Occipital lobe (tissue), 2 donors: ENCODE measurements around the gene ABI3BP. TPM values are rescaled to one million over a fixed set of nuclear protein-coding genes. Genes with fewer than 3 reads are reported as not detected.

Experiments used
- DNase-seq: peaks from one replicate; lab custom pipeline; 2025; lab: John Stamatoyannopoulos, UW
- total RNA-seq: library from RNA; depleted of rRNA; stranded (reverse); fragments of >200 nt; gene quantifications from one replicate; pipeline ENCODE4 v1.2.3, GENCODE V29; 2014

Gene ABI3BP
- total RNA-seq, 1 donor from 2014 or later = 7.8 TPM

GRCh38 chr3:100893108-100893507, 100.1 kb downstream of the ABI3BP start:
- DNase-seq = no peak

DNA sequence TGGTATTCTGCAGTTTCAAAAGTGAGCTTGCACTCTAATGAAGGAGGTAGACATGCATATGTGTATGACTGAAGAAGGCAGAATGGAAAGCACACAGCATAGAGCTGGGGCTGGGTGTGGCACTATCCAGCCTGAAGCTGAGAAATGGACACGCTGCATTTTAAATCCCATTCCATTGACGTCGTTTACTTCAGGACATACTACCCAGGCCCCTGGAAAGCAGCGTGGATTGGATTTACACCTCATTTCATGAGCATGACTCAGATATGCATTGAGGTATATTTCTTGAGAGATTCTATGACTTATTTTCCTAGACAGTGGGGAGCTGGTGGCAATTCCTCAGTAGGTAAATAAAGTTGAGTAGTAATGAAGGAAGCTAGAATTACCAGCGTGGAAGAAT, 101.4 kb downstream of the ABI3BP start:
- DNase-seq = no peak

DNA sequence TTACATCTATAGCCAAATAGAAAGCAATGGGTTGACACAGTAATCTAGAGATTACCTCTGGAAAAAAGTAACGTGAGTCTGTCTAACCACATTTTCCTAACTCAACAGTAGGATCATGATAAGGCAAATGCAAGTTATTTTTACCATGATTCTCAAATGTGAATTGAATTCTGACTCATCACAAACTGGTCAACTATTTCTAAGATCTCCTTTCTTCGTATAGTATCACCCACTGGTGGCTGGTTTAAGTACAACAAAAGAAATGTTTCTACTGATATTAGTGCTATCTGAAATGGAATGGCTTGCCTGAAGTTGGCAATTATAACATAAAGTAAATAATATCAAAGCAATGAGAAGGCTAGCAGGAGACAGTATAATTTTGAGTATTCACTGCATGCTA, 102.2 kb downstream of the ABI3BP start:
- DNase-seq = no peak

DNA sequence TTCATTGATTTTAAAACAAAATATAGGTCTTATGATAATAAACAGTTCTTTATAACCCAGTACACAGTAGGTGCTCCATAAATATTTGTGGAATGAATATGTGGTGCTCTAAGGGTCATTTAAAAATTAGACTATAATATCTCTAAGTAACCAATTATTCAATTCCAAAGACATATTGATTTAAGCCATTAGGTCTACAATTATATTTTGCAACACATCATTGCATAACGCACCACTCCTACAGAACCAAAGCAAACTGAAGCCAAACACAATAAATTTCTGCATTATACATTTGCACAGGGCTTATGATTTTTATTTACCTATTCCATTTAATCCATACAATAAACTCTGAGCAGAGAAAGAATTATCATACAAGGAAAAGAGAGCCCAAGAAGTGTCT, 104.3 kb downstream of the ABI3BP start:
- DNase-seq = no peak

GRCh38 chr3:100882571-100882984, 110.6 kb downstream of the ABI3BP start:
- DNase-seq = no peak

- no peak for DNase-seq
These were observed 112.4 kb downstream of the ABI3BP start for GRCh38 chr3:100880845-100881244.

DNA sequence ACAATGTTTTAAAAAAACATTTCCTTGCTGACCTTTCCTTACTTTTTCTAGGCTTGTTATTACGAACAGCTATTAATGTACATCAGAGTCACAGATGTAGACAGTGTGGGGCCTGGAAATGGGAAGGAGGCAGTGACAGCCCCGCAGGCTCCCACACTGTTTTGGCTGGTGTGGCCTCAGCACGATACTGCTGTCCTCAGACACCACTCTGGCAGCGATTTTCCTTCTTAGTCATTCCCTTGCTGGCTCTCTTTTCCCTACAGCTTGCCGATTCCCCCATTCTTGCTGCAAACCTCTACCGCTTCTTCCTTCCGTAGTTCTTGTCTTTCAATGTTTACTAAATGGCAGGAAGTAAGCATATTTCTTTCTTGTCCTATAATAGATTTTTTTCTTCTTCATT, 113.1 kb downstream of the ABI3BP start:
- DNase-seq = no peak

DNA sequence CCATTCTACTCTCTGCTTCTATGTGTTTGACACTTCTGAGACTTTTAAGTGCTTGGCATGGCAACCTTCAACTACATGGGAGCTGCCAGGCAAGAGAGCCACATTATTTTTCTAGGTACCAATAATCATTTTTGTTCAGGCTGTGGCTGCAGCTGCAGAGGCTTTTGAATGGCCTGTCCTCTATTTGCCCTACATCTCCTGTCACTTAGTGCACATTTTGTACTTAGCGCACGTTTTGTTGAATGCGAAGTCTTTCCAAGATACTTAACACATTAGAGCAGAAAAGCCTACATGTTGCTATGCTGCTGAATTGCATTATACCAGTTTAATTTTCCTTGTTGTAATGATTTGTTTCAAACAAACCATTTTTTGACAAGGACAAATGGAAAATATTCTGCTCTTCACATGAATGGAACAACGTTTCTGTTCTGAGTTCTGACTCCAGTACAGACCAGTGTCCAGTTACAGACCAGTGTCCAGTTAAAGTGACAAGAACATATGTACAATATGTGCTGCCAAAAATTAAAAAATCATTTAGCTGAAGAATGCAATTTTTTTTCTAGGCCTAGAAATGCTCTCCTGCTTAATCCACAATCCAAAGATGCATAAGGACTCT, 113.9 kb downstream of the ABI3BP start:
- no peak for DNase-seq

DNA sequence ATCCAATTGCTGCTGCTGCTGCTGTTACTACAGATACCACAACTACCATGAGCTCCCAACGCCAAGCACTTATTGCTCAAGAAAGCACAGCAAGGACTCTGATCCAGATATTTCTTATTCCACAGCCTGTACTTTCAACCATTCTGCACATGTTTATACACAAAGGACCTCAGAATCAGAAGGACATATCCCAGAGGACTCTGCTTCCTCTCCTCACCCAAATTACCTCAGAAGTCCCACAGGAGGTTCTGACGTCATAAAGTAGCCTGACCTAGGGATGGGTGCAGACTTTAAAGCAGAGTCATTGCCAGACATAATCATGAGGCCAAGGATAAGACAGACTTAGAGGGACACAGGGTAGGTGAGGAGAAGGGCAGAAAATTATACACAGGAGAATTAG, 115.9 kb downstream of the ABI3BP start:
- no peak for DNase-seq

DNA sequence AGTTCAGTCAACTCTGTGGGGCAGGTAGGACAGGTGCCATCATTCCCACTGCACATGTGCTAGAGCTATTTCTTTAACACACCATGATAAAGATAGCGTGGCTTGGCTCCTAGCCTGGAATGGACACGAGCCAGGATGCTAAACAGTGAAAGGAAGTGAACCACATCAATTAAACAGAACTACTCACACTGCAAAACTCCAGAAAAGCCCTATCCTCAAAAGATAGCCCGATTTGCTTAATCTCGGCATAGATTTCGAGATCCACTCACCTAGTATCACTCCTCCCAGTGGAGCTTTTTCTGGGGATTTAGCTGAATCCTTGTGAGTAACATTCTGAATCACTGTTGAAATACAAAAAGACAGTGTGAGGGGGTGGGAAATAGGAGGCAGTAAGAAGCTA, 118.0 kb downstream of the ABI3BP start:
- DNase-seq = no peak

GRCh38 chr3:100873611-100874010, 119.6 kb downstream of the ABI3BP start:
- no peak for DNase-seq

- no peak for DNase-seq
These were observed 121.9 kb downstream of the ABI3BP start for GRCh38 chr3:100871306-100871705.

GRCh38 chr3:100869787-100870186, 123.4 kb downstream of the ABI3BP start:
- no peak for DNase-seq

- no peak for DNase-seq
These were observed 124.3 kb downstream of the ABI3BP start for GRCh38 chr3:100868894-100869293.

GRCh38 chr3:100868096-100868495, 125.1 kb downstream of the ABI3BP start:
- no peak for DNase-seq

- DNase-seq = no peak
These were observed 127.8 kb downstream of the ABI3BP start for GRCh38 chr3:100865442-100865841.

DNA sequence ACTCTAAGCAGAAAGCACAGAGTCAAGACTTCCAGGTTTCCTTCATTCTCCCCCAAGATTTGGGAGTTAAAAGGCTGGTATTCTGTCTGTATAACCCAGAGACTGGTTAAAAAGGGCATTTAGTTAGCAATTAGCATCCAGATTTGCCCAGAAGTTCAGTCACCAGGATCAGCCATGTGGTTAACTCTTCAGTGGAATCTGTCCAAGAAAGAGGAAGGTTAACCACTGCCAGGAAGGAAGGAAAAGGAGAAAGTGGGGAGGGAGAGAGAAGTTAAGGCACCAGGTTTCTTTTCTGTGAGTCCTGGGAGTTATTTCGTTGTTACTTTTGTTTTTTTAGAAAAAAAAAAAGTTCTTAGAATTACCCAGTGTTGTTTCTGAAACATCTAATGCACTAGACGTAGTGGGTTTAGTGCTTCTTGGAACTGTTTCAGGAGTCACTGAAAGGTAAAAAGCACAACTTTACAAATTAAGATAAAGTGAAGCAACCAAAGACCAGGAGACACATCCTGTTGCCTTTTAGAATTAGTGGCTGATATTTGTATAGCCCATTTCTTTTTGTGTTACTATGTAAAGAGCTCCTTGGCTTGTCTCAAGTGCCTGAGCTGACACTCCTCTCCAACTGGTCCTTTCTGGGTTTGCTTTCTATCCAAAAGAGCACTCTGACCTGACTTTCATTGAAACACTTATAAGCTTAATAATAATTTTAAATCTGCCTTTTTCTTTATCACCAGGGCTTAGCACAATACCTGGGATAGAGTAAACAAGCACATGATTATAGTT, 128.6 kb downstream of the ABI3BP start:
- DNase-seq = no peak

GRCh38 chr3:100857863-100858262, 135.4 kb downstream of the ABI3BP start:
- DNase-seq = no peak

DNA sequence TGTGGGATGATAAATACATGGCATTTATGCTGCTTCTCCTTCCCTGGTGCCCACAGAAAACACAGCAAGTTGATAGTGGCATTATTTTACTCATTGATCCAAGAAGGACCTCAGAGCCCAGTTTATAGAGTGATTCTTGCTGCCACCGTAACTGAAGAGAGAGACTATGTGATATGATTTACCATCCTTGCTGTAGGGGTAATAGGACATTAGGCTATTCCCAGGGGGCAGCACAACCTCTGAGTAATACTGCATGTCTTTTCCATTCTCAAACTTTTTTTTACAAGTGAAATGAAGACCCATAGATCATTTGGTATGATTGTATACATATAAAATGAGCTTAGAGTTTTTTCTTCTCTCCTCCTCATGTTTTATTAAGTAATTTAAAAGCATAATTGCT, 136.4 kb downstream of the ABI3BP start:
- no peak for DNase-seq

DNA sequence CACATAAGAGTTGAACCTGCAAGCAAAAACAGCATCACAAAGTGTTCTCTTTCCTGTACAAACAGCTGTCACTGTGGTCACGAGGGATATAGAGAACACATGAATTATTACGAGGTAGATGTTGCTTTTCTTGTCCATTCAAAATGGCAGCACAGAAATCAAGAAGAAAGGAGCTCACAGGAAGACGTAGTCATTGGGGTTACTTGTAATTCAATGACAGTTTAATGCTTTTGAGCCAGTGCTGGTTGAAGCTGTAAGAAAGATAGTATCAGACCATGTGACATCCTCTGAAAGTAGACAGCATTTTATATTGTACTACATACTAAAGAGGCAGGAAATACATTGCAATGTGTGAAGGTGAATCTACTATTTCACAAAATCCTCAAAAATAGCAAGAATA, 140.4 kb downstream of the ABI3BP start:
- DNase-seq = no peak

GRCh38 chr3:100850701-100851100, 142.5 kb downstream of the ABI3BP start:
- no peak for DNase-seq

GRCh38 chr3:100850156-100850555, 143.1 kb downstream of the ABI3BP start:
- no peak for DNase-seq
